NT2/D1 (cell line): ENCODE data around the gene ZIM2.

Experiments
- YY1 ChIP-seq: IDR thresholded peaks from 2 replicates; pipeline ENCODE4 v1.6.1; 2011; ENCODE audit not compliant: insufficient read length, insufficient read depth
- ZNF274 ChIP-seq: IDR thresholded peaks from 2 replicates; pipeline ENCODE4 v1.6.1; 2011; ENCODE audit warnings: mild to moderate bottlenecking, low read depth, low read length

- TF ChIP-seq ZNF274, result no peak
- TF ChIP-seq YY1, result no peak
Measured at GRCh38 chr19:56841193-56841543, 642 bp upstream of the ZIM2 start.
